GM18870 (cell line): ENCODE measurements around the gene TBATA.

ENCODE experiments used
- ATAC-seq: cut with Tn5 transposase; IDR thresholded peaks from one replicate; pipeline ENCODE4 v1.9.1; 2021; ENCODE audit warnings: moderate library complexity; ENCODE audit not compliant: unreplicated experiment

The TBATA gene

GRCh38 chr10:70747192-70747965 is 37.8 kb downstream of the TBATA start:
- no peak for ATAC-seq

DNA sequence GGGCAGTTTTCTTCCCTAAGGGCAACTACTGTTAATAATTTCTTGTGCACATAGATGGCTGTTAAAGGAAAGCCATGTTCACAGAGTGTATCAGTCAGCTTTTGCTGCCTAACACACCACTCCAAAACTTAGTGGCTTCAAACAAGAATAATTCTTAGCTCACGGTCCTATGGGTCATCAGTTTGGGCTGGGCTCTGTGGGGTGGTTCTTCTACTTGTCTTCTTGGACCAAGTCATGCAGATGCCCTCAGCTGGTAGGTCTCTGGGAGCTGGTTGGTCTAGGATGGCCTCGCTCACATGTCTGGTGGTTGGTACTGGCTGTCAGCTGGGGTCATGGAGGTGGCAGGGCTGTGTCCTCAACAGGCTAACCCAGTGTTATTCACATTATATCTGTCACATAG is 39.6 kb downstream of the TBATA start:
- ATAC-seq = no peak

DNA sequence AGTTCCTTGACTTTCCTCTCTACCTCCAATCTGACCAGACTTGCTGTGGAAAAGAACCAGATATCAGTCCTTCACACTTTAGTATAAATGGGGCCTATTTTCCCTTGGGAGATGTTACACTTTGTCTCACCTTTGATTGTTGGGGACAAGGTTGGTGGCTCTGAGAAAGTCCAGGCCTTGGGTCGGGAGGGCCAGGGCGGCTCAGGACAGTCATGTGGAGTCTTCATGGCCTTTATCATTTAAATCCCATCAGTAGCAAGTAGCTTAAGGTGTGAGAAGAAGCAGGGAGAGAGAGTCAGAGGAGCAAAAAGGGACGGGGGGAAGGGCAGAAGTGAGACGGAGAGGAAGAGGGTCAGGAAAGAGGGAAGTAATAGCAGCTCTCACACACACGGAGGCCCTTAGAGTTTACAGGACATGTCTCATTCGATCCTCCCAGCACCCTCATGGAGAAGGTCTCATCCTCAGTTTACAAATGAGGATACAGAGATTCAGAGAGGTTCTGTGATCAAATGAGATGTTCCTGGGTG is 40.5 kb downstream of the TBATA start:
- ATAC-seq = no peak

DNA sequence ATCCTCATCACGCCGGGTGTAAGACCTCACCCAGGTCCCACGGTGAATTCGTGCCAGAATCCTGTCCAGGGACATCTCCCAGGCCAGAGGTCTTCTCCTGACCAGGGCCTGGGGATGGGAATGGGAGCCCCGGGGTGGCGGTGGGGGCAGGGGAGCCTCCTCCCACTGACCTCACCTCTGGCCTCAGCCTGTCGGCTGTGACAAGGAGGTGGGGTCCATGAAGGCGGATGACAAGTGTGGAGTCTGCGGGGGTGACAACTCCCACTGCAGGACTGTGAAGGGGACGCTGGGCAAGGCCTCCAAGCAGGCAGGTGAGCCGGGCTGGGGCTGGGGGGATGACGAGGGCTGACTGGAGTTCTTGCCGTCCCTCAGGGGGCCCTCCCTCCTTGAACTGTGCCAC is 41.3 kb downstream of the TBATA start:
- no peak for ATAC-seq

DNA sequence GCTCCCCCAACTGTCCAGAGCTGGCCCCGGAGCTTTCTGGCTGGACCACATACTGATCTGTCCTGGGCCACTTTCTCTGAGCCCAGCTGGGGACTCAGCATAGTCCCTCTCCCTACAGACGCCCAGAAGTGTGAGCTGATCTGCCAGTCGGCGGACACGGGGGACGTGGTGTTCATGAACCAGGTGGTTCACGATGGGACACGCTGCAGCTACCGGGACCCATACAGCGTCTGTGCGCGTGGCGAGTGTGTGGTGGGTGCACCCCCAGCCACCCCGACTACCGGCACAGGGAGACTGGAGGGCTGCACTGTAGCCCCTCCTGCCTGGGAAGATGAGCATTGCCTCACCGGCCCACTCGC is 41.8 kb downstream of the TBATA start:
- ATAC-seq = no peak

DNA sequence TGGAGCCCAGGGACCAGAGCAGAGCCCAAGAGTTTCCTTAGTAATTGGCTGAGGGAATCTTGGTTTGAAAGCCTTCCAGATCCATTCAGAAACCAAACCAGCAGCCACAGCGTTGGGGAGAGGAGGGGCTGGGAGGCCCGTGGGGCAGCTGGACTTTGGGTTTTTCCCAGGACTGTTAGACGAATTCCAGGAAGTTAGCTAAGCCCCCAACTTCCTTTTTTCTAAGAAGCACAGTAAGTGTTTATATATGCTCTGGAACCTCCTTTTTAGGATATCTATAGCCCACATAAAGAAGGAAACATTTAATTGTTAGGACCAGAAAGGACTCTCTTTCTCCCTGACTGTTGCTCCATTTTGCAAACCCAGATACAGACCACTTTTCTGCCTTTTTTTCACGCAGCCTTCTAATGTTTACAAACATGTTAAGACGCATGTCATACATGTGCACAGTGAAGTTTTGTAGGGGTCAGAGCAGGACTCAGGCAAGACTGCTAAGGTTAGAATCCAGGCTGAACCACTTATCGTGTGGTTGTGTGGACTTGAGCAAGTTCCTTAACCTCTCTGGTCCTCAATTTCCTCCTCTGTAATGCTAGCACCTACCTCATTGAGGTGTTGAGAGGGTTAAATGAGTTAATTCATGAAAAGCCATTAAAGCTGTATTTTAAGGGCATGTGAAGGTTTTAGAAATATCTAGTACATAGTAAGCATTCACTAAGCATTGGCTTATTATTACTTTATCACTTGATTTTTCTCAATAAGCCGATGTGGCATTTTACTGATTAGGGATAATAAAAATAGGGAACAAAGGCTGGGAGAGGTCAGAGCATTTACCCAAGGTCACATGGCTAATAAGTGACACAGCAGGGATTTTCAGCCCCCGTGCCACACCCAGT is 42.4 kb downstream of the TBATA start:
- no peak for ATAC-seq

DNA sequence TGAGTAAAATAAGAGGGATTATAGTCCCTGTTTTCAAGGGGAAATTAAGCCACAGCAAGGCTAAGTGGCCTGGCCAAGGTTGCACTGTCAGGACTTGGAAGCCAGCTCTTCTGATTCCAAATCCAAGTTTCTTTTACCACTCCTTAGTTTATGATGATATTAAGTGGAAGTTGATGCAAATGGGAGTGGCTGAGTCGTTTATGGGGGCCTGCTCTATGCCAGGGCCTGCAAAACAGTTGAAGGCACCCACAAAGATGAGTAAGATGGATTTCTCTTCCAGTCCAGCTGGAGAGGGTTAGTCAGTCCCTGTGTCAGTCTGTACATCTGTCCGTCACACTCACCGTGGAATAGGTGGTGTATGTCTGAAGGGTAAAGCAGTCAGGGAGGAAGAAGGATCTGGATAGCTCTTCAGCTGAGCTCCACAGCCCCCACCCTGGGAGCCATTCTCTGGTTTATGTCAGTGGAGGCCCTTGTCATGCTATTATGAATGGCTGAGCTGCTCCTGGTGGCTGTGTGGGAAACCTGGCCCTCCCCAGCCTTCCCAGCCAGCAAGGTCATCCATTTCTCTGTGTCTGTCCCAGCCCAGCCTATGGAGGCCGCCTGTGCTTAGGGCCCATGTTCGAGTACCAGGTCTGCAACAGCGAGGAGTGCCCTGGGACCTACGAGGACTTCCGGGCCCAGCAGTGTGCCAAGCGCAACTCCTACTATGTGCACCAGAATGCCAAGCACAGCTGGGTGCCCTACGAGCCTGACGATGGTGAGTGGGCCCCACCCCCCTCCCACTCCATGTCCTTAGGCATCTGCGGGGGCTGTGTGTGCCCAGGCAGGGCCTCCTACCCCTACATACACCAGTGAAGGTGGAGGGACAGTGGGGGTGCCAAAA is 44.5 kb downstream of the TBATA start:
- no peak for ATAC-seq

DNA sequence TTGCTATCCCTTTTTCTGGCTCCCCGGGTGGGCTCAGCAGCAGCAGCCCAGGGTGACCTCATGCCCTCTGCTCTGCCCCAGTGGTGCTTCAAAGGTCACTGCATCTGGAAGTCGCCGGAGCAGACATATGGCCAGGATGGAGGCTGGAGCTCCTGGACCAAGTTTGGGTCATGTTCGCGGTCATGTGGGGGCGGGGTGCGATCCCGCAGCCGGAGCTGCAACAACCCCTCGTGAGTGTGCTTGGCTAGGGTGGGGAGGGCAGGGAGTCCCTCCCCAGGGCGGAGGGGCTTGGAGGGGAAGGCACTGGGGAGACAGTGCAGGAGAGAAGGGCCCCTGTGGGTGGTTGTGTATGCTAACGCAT is 46.4 kb downstream of the TBATA start:
- no peak for ATAC-seq

DNA sequence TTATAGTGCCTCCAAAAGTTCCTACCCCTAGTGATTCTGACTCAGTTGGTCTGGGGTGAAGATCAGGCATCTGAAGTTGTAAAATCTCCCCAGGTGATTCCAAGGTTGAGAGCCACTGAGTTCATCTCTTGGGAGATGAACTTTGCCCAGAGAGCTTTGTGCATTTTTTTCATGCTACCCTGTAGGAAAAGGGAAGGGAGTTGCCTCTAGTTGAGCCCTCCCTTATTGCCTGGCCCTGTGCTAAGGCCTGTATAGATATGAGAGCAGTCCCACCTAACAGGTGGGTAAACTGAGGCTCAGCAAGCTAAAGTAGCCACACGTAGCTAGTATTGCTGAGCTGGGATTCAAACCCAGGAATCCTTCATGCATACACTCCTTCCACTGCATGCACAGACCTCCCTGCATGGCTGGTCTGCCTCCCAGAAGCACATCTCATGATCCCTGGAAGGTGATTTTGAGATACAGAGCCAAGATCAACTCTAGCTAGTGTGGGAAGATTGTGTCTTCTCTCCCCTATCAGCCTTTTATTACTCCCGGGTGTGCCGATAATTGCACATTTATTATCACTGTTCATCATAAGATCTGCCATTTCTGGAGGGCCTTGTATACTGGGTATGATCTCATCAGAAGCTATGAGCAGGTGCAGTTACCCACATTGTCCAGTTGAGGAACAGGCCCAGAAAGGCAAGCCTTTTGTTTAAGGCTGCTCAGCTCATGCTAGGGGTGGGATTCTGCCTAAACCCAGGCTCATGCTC is 47.0 kb downstream of the TBATA start:
- ATAC-seq = no peak

- ATAC-seq = no peak
Measured at GRCh38 chr10:70737250-70737649, 47.9 kb downstream of the TBATA start.

DNA sequence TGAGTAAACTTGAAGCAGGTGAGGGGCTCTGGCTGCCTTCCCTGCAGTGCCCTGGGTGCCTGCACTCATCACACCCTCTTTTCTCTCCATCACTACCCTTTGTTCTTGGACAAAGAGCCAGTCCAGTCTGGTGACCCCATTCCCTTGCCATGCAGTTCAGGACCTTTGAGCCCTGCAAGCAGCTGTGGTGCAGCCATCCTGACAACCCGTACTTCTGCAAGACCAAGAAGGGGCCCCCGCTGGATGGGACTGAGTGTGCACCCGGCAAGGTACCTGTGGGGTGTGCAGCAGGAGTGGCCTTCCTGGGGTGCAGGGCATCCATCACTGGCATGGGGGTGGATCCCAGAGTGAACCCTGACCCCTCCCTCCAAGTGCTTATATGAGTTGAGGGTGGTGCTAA is 48.7 kb downstream of the TBATA start:
- ATAC-seq = no peak

- ATAC-seq = no peak
Measured at GRCh38 chr10:70735161-70735560, 50.0 kb downstream of the TBATA start.

DNA sequence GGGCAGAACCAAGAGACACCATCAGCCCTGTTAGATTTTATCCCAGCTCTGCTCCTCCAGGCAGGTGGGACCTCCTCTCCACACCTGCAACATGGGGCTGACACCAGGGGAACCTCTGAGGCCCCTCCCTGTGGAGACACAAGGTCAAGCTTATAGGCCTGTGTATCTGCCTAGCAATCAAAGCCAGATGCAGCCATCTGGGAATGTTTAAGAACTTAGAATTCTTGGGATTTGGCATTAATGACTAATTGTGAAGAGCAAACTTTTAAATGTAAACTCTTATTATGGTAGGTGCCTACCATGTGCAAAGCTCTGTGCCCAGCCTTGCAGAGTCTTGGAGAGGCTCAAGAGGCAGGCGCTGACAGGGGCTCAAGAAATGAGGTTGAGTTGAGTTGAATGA is 52.1 kb downstream of the TBATA start:
- no peak for ATAC-seq

DNA sequence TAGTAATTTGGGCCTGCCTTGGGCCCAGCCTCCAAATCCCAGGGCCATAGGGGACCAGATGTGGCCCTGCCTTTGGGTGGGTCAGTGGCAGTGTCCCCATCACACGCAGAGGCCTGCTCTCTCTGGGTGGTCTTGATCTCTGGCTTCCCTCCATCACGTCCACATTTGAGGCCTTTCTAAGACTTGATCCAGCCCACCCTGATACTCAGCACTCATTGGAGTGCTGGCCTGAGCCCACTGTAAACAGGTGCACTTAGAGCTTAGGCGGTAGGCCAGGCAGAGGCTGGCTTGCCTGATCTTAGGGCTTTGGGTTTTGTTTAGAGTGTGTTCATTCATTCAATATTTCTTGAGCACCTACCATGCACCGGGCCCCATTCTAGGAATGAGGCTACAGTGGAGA is 52.6 kb downstream of the TBATA start:
- ATAC-seq = no peak

DNA sequence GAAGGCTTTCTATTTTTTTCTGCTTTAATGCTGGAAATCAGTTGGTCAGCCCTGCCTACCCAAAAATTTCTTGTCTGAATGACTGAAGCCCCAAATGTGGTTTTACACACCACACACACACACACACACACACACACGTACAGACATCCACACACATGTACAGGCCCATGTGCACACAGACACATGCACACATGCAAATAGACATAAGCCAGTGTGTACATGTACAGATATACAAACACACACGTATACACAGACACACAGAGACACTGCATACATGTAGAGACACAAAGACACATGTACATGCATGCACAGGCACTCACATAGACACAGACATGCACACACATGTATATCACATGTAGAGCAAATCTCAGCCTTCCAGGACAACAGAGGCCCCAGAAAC is 54.2 kb downstream of the TBATA start:
- ATAC-seq = no peak

- ATAC-seq = no peak
Measured at GRCh38 chr10:70729763-70730357, 55.3 kb downstream of the TBATA start.

DNA sequence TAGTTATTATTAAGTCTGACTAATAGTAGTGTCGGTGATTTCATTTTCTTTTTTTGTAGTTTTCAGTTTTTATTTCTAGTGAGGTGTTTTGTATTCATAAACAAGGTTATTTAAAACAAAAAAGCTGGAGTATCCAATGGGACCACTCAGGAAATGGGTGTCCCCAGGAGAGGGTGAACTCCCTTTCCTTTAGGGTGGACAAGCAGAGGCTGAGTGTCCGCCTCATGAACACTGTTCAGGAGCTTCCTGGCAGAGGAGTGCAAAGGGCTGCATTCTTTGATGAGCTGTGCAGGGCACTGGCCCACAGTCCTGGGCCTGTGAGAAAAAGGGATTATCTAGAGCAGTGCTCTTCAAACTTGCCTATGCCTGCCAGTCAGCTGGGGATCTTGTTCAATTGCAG is 56.8 kb downstream of the TBATA start:
- ATAC-seq = no peak

DNA sequence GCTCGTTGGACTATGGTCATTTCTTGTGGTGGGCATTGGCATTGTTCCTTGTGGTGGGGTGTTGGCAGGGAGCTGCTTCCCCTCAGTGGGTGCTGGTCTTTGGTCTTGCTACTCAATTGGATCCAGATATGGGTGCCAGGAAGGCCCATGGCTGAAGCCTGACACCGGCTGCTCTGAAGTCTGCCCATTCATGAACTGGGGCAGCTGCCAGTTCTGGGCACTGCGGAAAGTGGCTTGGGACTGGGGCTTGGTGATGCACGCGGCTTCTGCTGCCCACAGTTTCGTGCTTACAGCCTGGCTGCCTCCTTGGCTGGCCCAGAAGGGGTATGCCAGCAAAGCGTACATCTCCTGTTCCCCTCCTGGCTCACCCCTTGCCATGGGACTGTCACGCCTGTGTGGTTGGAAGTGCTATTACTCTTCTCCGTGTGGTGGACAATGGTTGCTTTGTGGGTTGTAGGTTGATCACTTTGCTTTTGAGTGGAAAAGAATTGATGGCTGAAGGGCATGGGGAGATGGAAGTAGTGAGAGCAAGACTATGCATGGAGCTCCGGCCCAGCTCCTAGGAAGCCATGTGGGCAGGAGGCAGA is 58.2 kb downstream of the TBATA start:
- no peak for ATAC-seq

DNA sequence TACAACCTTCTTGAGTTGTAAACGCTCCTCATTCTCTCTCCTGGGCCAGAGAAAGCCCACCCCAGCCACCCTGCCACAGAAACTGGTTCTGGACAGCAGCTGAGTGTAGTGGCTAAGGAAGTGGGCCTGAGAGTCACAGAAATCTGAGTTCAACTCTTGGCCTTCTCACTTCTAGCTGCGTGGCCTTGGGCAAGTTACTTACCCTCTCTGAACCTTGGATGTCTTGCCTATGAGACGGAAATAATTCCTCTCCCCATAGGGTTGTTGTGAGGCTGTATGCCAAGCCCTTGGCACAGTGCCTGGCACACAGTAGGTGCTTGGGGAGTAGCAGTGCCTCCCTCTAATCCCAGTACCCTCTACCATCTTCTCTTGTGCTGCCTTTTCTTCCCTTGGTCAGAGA is 61.4 kb downstream of the TBATA start:
- no peak for ATAC-seq
